ENCODE measurements around the gene PIK3R3.

DNA sequence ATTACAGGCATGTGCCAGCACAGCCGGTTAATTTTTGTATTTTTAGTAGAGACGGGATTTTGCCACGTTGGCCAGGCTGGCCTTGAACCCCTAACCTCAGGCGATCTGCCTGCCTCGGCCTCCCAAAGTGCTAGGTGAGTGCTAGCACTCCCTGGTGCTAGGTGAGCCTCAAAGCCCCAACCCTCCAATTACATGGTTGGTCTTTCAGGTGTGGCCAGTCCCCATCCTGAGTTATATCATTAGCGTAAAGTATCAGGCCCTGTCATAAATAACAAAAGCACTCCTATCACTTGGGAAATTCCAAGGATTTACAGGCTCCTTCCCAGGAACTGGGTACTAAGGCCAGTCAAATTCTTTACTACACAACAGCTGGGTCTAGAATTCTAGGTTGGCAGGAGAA is 138.0 kb downstream of the PIK3R3 start:
- TF ChIP-seq, protein P1, sequence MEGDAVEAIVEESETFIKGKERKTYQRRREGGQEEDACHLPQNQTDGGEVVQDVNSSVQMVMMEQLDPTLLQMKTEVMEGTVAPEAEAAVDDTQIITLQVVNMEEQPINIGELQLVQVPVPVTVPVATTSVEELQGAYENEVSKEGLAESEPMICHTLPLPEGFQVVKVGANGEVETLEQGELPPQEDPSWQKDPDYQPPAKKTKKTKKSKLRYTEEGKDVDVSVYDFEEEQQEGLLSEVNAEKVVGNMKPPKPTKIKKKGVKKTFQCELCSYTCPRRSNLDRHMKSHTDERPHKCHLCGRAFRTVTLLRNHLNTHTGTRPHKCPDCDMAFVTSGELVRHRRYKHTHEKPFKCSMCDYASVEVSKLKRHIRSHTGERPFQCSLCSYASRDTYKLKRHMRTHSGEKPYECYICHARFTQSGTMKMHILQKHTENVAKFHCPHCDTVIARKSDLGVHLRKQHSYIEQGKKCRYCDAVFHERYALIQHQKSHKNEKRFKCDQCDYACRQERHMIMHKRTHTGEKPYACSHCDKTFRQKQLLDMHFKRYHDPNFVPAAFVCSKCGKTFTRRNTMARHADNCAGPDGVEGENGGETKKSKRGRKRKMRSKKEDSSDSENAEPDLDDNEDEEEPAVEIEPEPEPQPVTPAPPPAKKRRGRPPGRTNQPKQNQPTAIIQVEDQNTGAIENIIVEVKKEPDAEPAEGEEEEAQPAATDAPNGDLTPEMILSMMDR (IDR thresholded peaks at IDR 0.05 in 2 of 3, conservative IDR thresholded peaks at IDR 0.05 in 1 of 3; ENCODE audit: insufficient read depth in 2 of 3, low read depth in 1 of 3, low read length in 3 of 3): no peak
- no peak for TF ChIP-seq CBX5 (IDR thresholded peaks at IDR 0.05; ENCODE audit: borderline replicate concordance, low read depth)
- TF ChIP-seq STAG1 (CRISPR knock-in tag; IDR thresholded peaks at IDR 0.05; ENCODE audit: borderline replicate concordance): no peak
- TF ChIP-seq ZNF165 (CRISPR knock-in tag; IDR thresholded peaks at IDR 0.05; ENCODE audit: borderline replicate concordance): no peak
- TF ChIP-seq SMC3 (conservative IDR thresholded peaks at IDR 0.05; ENCODE audit: insufficient read depth, low read depth, low read length): no peak
- TF ChIP-seq USF2 (CRISPR knock-in tag; IDR thresholded peaks at IDR 0.05): no peak
- TF ChIP-seq SREBF1 (IDR thresholded peaks at IDR 0.05; ENCODE audit: borderline replicate concordance, low read depth, low read length): no peak
- TF ChIP-seq NKRF (IDR thresholded peaks at IDR 0.05; ENCODE audit: borderline replicate concordance): no peak
- no peak for TF ChIP-seq HMGXB4 (CRISPR knock-in tag; IDR thresholded peaks at IDR 0.05)
- TF ChIP-seq ZBTB1 (CRISPR knock-in tag; IDR thresholded peaks at IDR 0.05; ENCODE audit: borderline replicate concordance, low read depth): no peak
- TF ChIP-seq, protein P2, sequence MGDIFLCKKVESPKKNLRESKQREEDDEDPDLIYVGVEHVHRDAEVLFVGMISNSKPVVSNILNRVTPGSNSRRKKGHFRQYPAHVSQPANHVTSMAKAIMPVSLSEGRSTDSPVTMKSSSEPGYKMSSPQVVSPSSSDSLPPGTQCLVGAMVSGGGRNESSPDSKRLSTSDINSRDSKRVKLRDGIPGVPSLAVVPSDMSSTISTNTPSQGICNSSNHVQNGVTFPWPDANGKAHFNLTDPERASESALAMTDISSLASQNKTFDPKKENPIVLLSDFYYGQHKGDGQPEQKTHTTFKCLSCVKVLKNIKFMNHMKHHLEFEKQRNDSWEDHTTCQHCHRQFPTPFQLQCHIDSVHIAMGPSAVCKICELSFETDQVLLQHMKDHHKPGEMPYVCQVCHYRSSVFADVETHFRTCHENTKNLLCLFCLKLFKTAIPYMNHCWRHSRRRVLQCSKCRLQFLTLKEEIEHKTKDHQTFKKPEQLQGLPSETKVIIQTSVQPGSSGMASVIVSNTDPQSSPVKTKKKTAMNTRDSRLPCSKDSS (IDR thresholded peaks at IDR 0.05; ENCODE audit: low read depth, partially characterized antibody): no peak

Data from K562 (cell line).